Measurements from ENCODE around the gene SRA1. TPM values are rescaled to one million over a fixed set of nuclear protein-coding genes. Genes with fewer than 3 reads are reported as not detected.

Gene SRA1
- total RNA-seq, 1 donor from 2014 or later: 72.4 TPM

DNA sequence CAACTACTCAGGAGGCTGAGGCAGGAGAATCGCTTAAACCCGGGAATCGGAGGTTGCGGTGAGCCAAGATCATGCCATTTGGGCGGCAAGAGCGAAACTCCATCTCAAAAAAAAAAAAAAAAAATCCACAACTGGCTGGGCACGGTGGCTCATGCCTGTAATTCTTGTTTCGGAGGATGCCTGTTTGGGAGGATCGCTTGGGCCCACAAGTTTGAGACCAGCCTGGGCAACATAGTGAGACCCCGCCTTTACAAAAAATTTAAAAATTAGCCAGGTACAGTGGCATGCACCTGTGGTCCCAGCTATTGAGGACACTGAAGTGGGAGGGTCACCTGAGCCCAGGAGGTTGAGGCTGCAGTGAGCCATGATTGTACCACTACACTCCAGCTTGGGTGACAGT is 11.7 kb downstream of the SRA1 start:
- Histone ChIP-seq H3K4me3 (ENCODE audit: insufficient read depth, low read depth, low read length) (no peak overlapping the region), H3K9ac (ENCODE audit: low read length) (no peak overlapping the region), H2AFZ (ENCODE audit: low read depth, low read length) (no peak overlapping the region), H3K4me1 (ENCODE audit: insufficient read depth, low read length) (peaks cover 15% of the 10 kb centered on the region), H3K9me3 (ENCODE audit: insufficient read depth, low read depth, low read length) (no peaks in the 10 kb centered on the region), H4K20me1 (ENCODE audit: insufficient read depth, low read length) (peaks cover 28% of the 10 kb centered on the region), H3K4me2 (ENCODE audit: low read length) (no peak overlapping the region), H3K79me2 (ENCODE audit: insufficient read depth, low read length) (no peaks in the 10 kb centered on the region), H3K27ac (ENCODE audit: low read depth, low read length) (no peak overlapping the region), H3K36me3 (ENCODE audit: insufficient read depth, low read length) (peaks cover 21% of the 10 kb centered on the region), H3K27me3 (ENCODE audit: insufficient read depth, low read length) (no peaks in the 10 kb centered on the region)
- TF ChIP-seq CTCF (IDR thresholded peaks at IDR 0.05; ENCODE audit: insufficient read depth, low read depth, low read length) (no peak), EZH2 (IDR thresholded peaks at IDR 0.05; ENCODE audit: insufficient read depth, low read length) (no peak)
- DNase-seq (ENCODE audit: low read depth): no peak
- FAIRE-seq: no peak
- H3K4me1 Mint-ChIP-seq (ENCODE audit: low read depth, unreplicated experiment): peaks cover 22% of the 10 kb centered on the region
- peaks cover 23% of the 10 kb centered on the region for H3K36me3 Mint-ChIP-seq (ENCODE audit: low read depth, unreplicated experiment)
- H3K9me3 Mint-ChIP-seq (ENCODE audit: unreplicated experiment): no peaks in the 10 kb centered on the region
- no peak overlapping the region for H3K27ac Mint-ChIP-seq (ENCODE audit: unreplicated experiment)
- no peak overlapping the region for H3K4me3 Mint-ChIP-seq (ENCODE audit: unreplicated experiment)
- no peaks in the 10 kb centered on the region for H3K27me3 Mint-ChIP-seq (ENCODE audit: low read depth, unreplicated experiment)

DNA sequence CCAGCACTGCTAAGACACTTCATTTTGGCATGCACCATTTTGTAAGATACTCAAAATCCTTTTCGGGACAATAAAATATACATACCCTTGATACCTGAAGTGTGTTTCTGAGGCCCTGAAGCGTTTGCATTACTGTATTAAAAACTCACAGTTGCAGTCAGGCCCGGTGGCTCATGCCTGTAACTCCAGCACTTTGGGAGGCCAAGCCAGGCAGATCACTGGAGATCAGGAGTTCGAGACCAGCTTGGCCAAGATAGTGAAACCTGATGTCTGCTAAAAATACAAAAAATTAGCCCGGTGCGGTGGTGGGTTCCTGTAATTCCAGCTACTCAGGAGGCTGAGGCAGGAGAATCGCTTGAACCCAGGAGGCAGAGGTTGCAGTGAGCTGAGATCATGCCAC is 12.3 kb downstream of the SRA1 start:
- Mint-ChIP-seq H3K27me3 (ENCODE audit: low read depth, unreplicated experiment) (no peaks in the 10 kb centered on the region), H3K36me3 (ENCODE audit: low read depth, unreplicated experiment) (peaks cover 18% of the 10 kb centered on the region)
- no peak for TF ChIP-seq CTCF (IDR thresholded peaks at IDR 0.05; ENCODE audit: insufficient read depth, low read depth, low read length)

DNA sequence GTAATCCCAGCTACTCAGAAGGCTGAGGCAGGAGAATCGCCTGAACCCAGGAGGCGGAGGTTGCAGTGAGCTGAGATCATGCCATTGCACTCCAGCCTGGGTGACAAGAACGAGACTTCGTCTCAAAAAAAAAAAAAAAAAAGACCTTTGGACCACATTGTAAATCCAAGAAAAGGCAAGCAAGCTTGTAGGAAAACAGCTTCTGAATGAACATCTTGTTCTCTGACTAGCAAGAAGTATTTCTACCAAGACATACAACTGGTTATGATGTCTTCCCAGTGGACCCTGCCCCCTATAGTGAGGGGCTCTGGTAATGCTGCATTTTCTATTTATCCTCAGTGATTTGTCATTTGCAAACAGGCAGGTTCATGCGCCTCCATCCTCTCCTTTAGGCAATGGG is 14.3 kb downstream of the SRA1 start:
- peaks cover 12% of the 10 kb centered on the region for H3K36me3 ChIP-seq (ENCODE audit: insufficient read depth, low read length)
- H2AFZ ChIP-seq (ENCODE audit: low read depth, low read length): no peak overlapping the region
- H3K4me1 ChIP-seq (ENCODE audit: insufficient read depth, low read length): peaks cover 9% of the 10 kb centered on the region
- H3K4me3 Mint-ChIP-seq (ENCODE audit: unreplicated experiment): no peak overlapping the region
- H3K9me3 Mint-ChIP-seq (ENCODE audit: unreplicated experiment): no peaks in the 10 kb centered on the region
- no peaks in the 10 kb centered on the region for H3K79me2 ChIP-seq (ENCODE audit: insufficient read depth, low read length)
- peaks cover 2% of the 10 kb centered on the region for H4K20me1 ChIP-seq (ENCODE audit: insufficient read depth, low read length)
- no peaks in the 10 kb centered on the region for H3K9me3 ChIP-seq (ENCODE audit: insufficient read depth, low read depth, low read length)
- no peak overlapping the region for H3K4me2 ChIP-seq (ENCODE audit: low read length)
- DNase-seq (ENCODE audit: low read depth): no peak
- no peak for FAIRE-seq
- H3K27me3 ChIP-seq (ENCODE audit: insufficient read depth, low read length): no peaks in the 10 kb centered on the region
- no peak for TF ChIP-seq EZH2 (IDR thresholded peaks at IDR 0.05; ENCODE audit: insufficient read depth, low read length)
- no peak for TF ChIP-seq CTCF (IDR thresholded peaks at IDR 0.05; ENCODE audit: insufficient read depth, low read depth, low read length)
- no peak overlapping the region for H3K4me3 ChIP-seq (ENCODE audit: insufficient read depth, low read depth, low read length)
- no peak overlapping the region for H3K9ac ChIP-seq (ENCODE audit: low read length)
- H3K27ac Mint-ChIP-seq (ENCODE audit: unreplicated experiment): no peak overlapping the region
- no peak overlapping the region for H3K27ac ChIP-seq (ENCODE audit: low read depth, low read length)
- no peaks in the 10 kb centered on the region for H3K27me3 Mint-ChIP-seq (ENCODE audit: low read depth, unreplicated experiment)
- H3K36me3 Mint-ChIP-seq (ENCODE audit: low read depth, unreplicated experiment): peaks cover 12% of the 10 kb centered on the region
- H3K4me1 Mint-ChIP-seq (ENCODE audit: low read depth, unreplicated experiment): peaks cover 4% of the 10 kb centered on the region

More for the DNA sequence above, 12.3 kb downstream of the SRA1 start:
- Mint-ChIP-seq H3K4me3 (ENCODE audit: unreplicated experiment) (no peak overlapping the region), H3K4me1 (ENCODE audit: low read depth, unreplicated experiment) (peaks cover 22% of the 10 kb centered on the region), H3K9me3 (ENCODE audit: unreplicated experiment) (no peaks in the 10 kb centered on the region), H3K27ac (ENCODE audit: unreplicated experiment) (no peak overlapping the region)
- Histone ChIP-seq H3K27ac (ENCODE audit: low read depth, low read length) (no peak overlapping the region), H3K9me3 (ENCODE audit: insufficient read depth, low read depth, low read length) (no peaks in the 10 kb centered on the region), H4K20me1 (ENCODE audit: insufficient read depth, low read length) (peaks cover 22% of the 10 kb centered on the region), H3K4me3 (ENCODE audit: insufficient read depth, low read depth, low read length) (no peak overlapping the region), H3K9ac (ENCODE audit: low read length) (no peak overlapping the region), H3K4me2 (ENCODE audit: low read length) (no peak overlapping the region), H3K4me1 (ENCODE audit: insufficient read depth, low read length) (peaks cover 15% of the 10 kb centered on the region), H3K79me2 (ENCODE audit: insufficient read depth, low read length) (no peaks in the 10 kb centered on the region), H3K27me3 (ENCODE audit: insufficient read depth, low read length) (no peaks in the 10 kb centered on the region), H2AFZ (ENCODE audit: low read depth, low read length) (no peak overlapping the region), H3K36me3 (ENCODE audit: insufficient read depth, low read length) (peaks cover 15% of the 10 kb centered on the region)
- DNase-seq (ENCODE audit: low read depth): no peak
- FAIRE-seq: no peak
